Measurements from ENCODE around the gene DDIT3.

DNA sequence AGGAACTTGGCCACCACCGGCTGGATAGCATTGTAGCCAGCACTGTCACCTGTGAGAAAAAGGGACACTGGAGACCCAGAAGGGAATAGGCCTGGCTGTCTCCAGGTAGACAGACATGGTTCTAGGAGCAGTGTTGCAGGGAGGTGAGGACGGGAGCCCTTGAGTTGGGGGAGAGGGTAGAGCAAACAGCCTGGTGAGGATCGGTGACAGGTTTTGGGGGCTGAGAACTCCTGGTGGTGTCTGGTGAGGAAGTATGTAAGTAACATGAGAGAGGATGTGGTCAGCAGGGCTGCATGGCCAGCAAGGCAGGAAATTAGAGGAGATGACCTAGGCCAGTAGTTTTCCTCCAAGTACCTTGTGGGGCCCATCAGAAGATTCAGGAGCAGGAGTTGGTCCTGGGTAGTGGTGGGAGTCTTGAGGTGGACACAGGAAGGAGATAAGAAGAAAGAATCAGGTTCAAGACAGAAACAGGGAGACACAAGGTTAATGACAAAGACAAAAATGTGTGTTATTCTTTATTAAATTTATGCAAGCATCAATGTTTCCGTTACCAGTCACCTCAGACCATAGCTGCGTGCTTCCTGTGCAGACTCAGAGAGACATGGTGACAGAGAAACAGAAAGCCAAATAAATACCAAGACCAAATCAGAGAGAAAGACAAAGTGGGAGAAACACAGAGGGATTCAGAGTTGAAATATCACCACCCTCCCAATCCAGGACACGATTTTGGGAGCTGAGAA lies 40.8 kb downstream of the DDIT3 start, which contains the start of gene ARHGAP9:
- TF ChIP-seq SP1 (IDR thresholded peaks at IDR 0.05; ENCODE audit: low read depth) (no peak), POLR2A (IDR thresholded peaks at IDR 0.05; ENCODE audit: borderline replicate concordance, extremely low read depth, insufficient read depth, insufficient read length) (no peak), POLR2AphosphoS5 (IDR thresholded peaks at IDR 0.05; ENCODE audit: low read depth, low read length) (no peak), SIN3A (IDR thresholded peaks at IDR 0.05; ENCODE audit: low read depth) (no peak), EZH2 (IDR thresholded peaks at IDR 0.05) (no peak), TCF7L2 (IDR thresholded peaks at IDR 0.05; ENCODE audit: borderline replicate concordance, extremely low read depth, insufficient read depth, insufficient read length) (no peak)
- TF ChIP-seq, protein P1, sequence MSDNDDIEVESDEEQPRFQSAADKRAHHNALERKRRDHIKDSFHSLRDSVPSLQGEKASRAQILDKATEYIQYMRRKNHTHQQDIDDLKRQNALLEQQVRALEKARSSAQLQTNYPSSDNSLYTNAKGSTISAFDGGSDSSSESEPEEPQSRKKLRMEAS (IDR thresholded peaks at IDR 0.05), result no peak
- TF ChIP-seq, protein P2, sequence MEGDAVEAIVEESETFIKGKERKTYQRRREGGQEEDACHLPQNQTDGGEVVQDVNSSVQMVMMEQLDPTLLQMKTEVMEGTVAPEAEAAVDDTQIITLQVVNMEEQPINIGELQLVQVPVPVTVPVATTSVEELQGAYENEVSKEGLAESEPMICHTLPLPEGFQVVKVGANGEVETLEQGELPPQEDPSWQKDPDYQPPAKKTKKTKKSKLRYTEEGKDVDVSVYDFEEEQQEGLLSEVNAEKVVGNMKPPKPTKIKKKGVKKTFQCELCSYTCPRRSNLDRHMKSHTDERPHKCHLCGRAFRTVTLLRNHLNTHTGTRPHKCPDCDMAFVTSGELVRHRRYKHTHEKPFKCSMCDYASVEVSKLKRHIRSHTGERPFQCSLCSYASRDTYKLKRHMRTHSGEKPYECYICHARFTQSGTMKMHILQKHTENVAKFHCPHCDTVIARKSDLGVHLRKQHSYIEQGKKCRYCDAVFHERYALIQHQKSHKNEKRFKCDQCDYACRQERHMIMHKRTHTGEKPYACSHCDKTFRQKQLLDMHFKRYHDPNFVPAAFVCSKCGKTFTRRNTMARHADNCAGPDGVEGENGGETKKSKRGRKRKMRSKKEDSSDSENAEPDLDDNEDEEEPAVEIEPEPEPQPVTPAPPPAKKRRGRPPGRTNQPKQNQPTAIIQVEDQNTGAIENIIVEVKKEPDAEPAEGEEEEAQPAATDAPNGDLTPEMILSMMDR (IDR thresholded peaks at IDR 0.05 in 2 of 3, conservative IDR thresholded peaks at IDR 0.05 in 1 of 3; ENCODE audit: borderline replicate concordance in 1 of 3, insufficient read depth in 1 of 3, low read depth in 2 of 3, low read length in 2 of 3), result no peak

Data from HCT116 (cell line).